NCI-H1436 treated with DMSO at 0.1 percent for 48 hours (cell line): ENCODE results near the gene ARHGEF19.
"Not testable (repeated sequence)": the region's sequence is repeated elsewhere in the genome, so short reads cannot be mapped to it uniquely, and the experiment has no call there.

ENCODE experiments used
- DNase-seq: peaks from one replicate; lab custom pipeline; 2025; lab: John Stamatoyannopoulos, UW

The ARHGEF19 gene

GRCh38 chr1:16180291-16180824 lies 32.1 kb downstream of the ARHGEF19 start:
- DNase-seq, result no peak

- DNase-seq, result no peak
These were observed 33.6 kb downstream of the ARHGEF19 start for GRCh38 chr1:16178596-16179497.

- no peak for DNase-seq
These were observed 35.1 kb downstream of the ARHGEF19 start for GRCh38 chr1:16177306-16177705.

- no peak for DNase-seq
These were observed 35.8 kb downstream of the ARHGEF19 start for GRCh38 chr1:16176653-16177052.

GRCh38 chr1:16175610-16176553 lies 36.6 kb downstream of the ARHGEF19 start:
- DNase-seq, result no peak

GRCh38 chr1:16174886-16175598 lies 37.4 kb downstream of the ARHGEF19 start:
- no peak for DNase-seq

- DNase-seq, result no peak
These were observed 38.1 kb downstream of the ARHGEF19 start for GRCh38 chr1:16174261-16174868.

GRCh38 chr1:16173447-16174260 lies 38.8 kb downstream of the ARHGEF19 start:
- no peak for DNase-seq

- no peak for DNase-seq
These were observed 39.4 kb downstream of the ARHGEF19 start for GRCh38 chr1:16172964-16173446.

- DNase-seq, result no peak
These were observed 40.1 kb downstream of the ARHGEF19 start for GRCh38 chr1:16172218-16172830.

GRCh38 chr1:16171314-16172151 lies 40.9 kb downstream of the ARHGEF19 start:
- no peak for DNase-seq

- DNase-seq, result no peak
These were observed 42.2 kb downstream of the ARHGEF19 start for GRCh38 chr1:16170283-16170673.

- no peak for DNase-seq
These were observed 43.7 kb downstream of the ARHGEF19 start for GRCh38 chr1:16168622-16169360.

- DNase-seq, result not testable (repeated sequence)
These were observed 44.3 kb downstream of the ARHGEF19 start for GRCh38 chr1:16168144-16168495.

GRCh38 chr1:16167331-16168143 lies 44.9 kb downstream of the ARHGEF19 start:
- DNase-seq, result no peak

GRCh38 chr1:16166117-16166516 lies 46.3 kb downstream of the ARHGEF19 start:
- DNase-seq, result no peak

GRCh38 chr1:16165548-16165947 lies 46.9 kb downstream of the ARHGEF19 start:
- no peak for DNase-seq

- DNase-seq, result no peak
These were observed 47.4 kb downstream of the ARHGEF19 start for GRCh38 chr1:16165073-16165364.
